Measurements from ENCODE around the gene ABCC11. TPM values are rescaled to one million over a fixed set of nuclear protein-coding genes. Genes with fewer than 3 reads are reported as not detected.
"Not testable (repeated sequence)": the region's sequence is repeated elsewhere in the genome, so short reads cannot be mapped to it uniquely, and the experiment has no call there.

Gene ABCC11
- polyA plus RNA-seq, 2 of the 4 experiments (the other 2 are of a cell fraction) = 0.19 to 0.21 TPM

DNA sequence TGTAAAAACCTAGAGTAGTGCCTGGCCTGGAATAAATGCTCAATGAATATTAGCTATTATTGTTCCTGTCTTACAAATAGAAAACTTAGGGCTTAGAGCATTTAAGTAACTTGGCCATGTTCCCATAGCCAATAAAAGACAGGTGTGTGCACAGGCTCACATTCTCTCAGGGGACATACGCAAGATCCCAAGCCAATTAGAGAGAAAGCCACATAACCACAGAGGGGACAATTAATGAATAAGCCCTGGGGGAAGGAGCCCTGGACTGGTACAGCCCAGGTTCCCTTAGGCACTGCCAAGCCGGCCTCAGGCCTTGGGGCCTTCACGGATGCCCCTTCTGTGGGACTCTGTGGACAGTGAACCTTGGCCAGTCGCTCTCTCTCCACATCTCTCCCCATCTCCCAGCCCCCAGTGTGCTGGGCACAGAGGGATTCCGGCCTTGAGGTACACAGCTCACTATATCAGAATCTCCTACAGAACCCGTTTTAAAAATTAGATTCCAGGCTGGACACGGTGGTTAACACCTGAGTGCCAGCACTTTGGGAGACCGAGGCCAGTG is 64.3 kb downstream of the ABCC11 start:
- ChIA-PET POLR2A (interaction anchor here (0.7 kb wide), 1 partner anchor 9 kb away, joined by 5 read pairs; no protein-coding TSS in a partner anchor), CTCF (interaction anchor here (0.6 to 0.9 kb wide), 3 partner anchors 8 to 1236 kb away, joined by 3 to 5 read pairs (median 3); no protein-coding TSS in a partner anchor)
- H3K4me2 ChIP-seq = no peak overlapping the region
- H3K4me3 ChIP-seq = no peak overlapping the region
- H3K9me3 ChIP-seq = no peaks in the 10 kb centered on the region
- ATAC-seq = no peak
- no peak for DNase-seq (ENCODE audit: low read depth in 1 of 2, low spot score in 1 of 2)
- H3K27ac ChIP-seq = no peak overlapping the region
- no peak for FAIRE-seq
- H3K4me1 ChIP-seq = no peaks in the 10 kb centered on the region
- TF ChIP-seq ESRRA (IDR thresholded peaks at IDR 0.05; ENCODE audit: borderline replicate concordance, low read length) (no peak), KDM1A (IDR thresholded peaks at IDR 0.05; ENCODE audit: low read depth) (no peak), RCOR1 (IDR thresholded peaks at IDR 0.05; ENCODE audit: low read depth, low read length) (no peak), RNF2 (IDR thresholded peaks at IDR 0.05; ENCODE audit: borderline replicate concordance, low read depth) (no peak), CBX2 (IDR thresholded peaks at IDR 0.05; ENCODE audit: borderline replicate concordance, low read depth) (no peak), MYC (IDR thresholded peaks at IDR 0.05; ENCODE audit: borderline replicate concordance, low read length) (no peak), HOXB13 (CRISPR knock-in tag; IDR thresholded peaks at IDR 0.05; ENCODE audit: low read depth) (no peak), HEYL (CRISPR knock-in tag; IDR thresholded peaks at IDR 0.05) (no peak), USF2 (IDR thresholded peaks at IDR 0.05) (no peak), SREBF2 (IDR thresholded peaks at IDR 0.05) (no peak), POLR2A (IDR thresholded peaks at IDR 0.05; ENCODE audit: low read length) (no peak), TFCP2L1 (CRISPR knock-in tag; IDR thresholded peaks at IDR 0.05) (no peak), GATA3 (IDR thresholded peaks at IDR 0.05; ENCODE audit: borderline replicate concordance) (no peak), POLR2AphosphoS2 (conservative IDR thresholded peaks at IDR 0.05; ENCODE audit: low read length) (no peak), SMC3 (IDR thresholded peaks at IDR 0.05) (no peak), E2F6 (IDR thresholded peaks at IDR 0.05; ENCODE audit: borderline replicate concordance, low read depth) (no peak), HMGXB4 (CRISPR knock-in tag; IDR thresholded peaks at IDR 0.05; ENCODE audit: borderline replicate concordance) (no peak), JUNB (IDR thresholded peaks at IDR 0.05) (no peak)
- TF ChIP-seq, protein P1, sequence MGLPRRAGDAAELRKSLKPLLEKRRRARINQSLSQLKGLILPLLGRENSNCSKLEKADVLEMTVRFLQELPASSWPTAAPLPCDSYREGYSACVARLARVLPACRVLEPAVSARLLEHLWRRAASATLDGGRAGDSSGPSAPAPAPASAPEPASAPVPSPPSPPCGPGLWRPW (IDR thresholded peaks at IDR 0.05) = no peak
- TF ChIP-seq, protein P2, sequence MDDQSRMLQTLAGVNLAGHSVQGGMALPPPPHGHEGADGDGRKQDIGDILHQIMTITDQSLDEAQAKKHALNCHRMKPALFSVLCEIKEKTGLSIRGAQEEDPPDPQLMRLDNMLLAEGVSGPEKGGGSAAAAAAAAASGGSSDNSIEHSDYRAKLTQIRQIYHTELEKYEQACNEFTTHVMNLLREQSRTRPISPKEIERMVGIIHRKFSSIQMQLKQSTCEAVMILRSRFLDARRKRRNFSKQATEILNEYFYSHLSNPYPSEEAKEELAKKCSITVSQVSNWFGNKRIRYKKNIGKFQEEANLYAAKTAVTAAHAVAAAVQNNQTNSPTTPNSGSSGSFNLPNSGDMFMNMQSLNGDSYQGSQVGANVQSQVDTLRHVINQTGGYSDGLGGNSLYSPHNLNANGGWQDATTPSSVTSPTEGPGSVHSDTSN (IDR thresholded peaks at IDR 0.05) = no peak
- 68% methylated on average over 8 of the region's 8 CpGs for WGBS (ENCODE audit: missing lambda C conversion rate)

DNA sequence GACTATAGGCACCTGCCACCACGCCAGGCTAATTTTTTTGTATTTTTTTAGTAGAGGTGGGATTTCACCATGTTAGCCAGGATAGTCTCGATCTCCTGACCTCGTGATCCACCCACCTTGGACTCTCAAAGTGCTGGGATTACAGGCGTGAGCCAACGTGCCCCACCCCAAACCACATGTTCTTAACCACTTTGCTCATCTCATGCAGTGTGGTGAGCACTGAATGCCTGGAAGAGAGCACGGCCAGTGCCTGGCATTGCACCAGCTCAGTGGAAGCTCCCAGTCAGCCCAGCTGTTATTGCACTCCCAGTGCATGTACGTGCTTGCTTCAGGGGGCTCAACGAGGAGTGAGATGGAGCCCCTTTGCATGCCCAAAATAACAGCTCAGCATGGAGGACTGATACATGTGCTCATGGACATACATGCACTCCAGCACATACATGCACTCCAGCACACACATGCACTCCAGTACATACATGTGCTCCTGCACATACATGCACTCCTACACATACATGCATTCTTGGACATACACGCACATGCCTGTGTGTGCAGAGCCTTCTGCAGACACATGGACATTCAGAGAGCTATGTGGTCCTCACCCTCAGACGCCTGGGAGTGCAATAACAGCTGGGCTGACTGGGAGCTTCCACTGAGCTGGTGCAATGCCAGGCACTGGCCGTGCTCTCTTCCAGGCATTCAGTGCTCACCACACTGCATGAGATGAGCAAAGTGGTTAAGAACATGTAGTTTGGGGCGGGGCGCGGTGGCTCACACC is 65.4 kb downstream of the ABCC11 start:
- H3K4me3 ChIP-seq; DNase-seq (ENCODE audit: low read depth in 1 of 2, low spot score in 1 of 2); POLR2A ChIA-PET; H3K9me3 ChIP-seq; H3K4me2 ChIP-seq; H3K4me1 ChIP-seq; FAIRE-seq; ATAC-seq; H3K27ac ChIP-seq: not testable (repeated sequence)
- WGBS (ENCODE audit: missing lambda C conversion rate) = 61% methylated on average over 11 of the region's 14 CpGs
- CTCF ChIA-PET = interaction anchor here (1.3 to 2.0 kb wide), 2 partner anchors 17 to 449 kb away, joined by 3 to 6 read pairs; no protein-coding TSS in a partner anchor
